VCaP (cell line): ENCODE data around the gene FNIP2.
"Not testable (repeated sequence)": the region's sequence is repeated elsewhere in the genome, so short reads cannot be mapped to it uniquely, and the experiment has no call there.

Experiments used
- H3K27ac ChIP-seq: fragments of 450-650 bp; 2 replicates; pipeline ENCODE4 v1.5.1; 2017
- CTCF ChIP-seq: fragments of 450-650 bp; conservative IDR thresholded peaks from 2 replicates; pipeline ENCODE4 v1.5.1; 2017; ENCODE audit warnings: mild to moderate bottlenecking, moderate library complexity

The FNIP2 gene

DNA sequence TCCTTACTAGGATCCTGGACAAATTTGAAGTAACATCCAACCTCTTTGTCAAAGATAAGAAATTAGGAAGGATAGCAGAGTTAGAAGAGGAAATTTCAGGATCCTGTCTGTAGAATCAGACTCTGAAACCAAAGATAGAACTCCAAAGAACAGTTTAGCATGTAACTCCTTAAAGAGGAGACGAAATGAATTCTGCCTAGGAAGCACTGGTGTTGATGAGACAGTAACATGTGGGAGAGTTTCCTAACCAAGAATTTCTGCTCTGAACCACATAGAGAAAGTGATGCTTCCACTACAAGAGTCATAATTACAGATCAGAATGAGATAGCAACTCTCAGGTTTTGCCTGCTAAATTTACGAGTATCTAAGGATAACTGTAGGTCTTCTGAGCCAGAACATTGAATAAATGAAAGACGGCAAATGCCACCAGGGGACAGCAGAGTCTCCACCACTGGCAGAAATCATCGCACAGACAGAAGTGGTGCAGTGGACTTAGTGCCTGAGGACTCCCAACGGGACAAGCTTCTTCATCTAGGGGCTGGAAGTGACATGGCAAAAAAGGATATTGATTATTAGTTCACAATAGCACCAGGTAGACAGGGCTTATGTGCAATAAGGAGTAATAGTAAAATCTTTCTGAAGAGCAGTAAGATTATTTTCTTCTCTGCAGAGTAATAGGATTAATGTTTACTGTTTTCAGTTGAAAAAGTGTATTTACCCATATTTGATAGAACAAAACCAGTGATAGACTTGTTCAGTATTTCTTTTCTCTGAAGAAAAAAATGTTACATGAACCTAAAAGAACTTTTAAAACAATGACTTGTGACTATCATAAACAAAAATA is 38.9 kb upstream of the FNIP2 start:
- TF ChIP-seq CTCF, result peak; percentile 87
- no peak overlapping the region for H3K27ac ChIP-seq

DNA sequence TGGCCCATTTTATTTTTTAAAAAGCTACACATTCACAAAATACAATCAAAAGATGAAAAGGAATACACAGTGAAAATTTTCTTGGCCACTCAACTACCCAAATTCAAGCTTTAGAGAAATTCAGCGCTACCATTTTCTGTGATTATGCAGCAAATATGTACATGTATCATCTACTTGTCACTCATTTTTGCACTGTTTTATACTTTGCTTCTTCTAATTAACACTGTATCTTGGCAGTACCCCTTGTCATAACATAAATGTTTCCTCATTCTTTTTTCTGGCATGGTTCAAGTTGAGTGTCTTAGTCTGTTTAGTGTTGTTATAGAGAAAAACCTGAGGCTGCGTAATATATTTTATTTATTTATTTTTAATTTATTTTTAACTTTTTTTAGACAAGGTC is 30.0 kb upstream of the FNIP2 start:
- no peak overlapping the region for H3K27ac ChIP-seq
- TF ChIP-seq CTCF, result no peak

DNA sequence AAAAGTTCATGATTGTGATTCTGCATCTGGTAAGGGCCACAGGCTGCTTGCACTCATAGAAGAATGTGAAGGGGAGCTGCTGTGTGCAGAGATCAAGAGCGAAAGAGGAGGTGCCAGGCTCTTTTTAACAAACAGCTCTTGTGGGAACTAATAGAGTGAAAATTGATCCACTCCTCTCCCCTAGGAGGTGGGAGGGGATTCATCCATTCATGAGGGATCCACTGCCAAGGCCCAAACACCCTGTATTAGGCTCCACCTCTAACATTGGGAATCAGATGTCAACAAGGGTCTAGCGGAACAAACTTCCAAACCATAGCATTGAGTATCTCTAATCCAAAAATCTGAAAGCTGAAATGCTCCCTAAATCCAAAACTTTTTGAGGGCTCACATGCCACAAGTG is 29.2 kb upstream of the FNIP2 start:
- no peak overlapping the region for H3K27ac ChIP-seq
- TF ChIP-seq CTCF, result no peak

DNA sequence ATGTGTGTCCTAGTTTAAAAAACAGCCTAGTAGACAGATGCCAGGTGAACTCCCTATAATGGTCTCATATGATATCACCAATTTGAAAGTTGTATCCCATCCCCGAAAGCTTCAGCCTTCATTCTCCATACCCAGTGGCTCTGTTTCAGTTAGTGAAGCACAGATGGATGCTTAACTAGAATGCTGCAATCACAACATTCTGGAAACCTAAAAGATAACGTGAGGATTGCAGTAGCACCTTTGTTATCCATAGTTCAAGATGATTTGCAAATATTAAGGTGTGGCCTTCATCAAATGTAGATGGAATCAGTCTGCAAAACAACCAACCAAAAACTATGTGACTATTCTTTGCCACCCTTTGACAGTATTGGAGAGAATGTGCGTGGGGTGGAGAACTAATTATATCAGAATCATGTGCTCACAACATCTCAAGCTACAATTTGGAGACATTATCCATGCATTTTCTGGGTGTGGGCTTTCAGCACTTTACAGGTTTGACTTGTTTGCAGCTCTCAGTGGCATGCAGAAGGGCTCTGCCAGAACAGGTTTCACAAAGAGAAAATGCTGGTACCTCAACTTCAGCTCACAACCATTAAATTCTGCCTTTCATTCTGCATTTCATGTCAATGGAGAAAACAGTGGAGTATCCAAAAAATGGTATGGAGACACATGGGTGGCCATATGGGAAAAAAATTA is 27.4 kb upstream of the FNIP2 start:
- no peak for TF ChIP-seq CTCF

DNA sequence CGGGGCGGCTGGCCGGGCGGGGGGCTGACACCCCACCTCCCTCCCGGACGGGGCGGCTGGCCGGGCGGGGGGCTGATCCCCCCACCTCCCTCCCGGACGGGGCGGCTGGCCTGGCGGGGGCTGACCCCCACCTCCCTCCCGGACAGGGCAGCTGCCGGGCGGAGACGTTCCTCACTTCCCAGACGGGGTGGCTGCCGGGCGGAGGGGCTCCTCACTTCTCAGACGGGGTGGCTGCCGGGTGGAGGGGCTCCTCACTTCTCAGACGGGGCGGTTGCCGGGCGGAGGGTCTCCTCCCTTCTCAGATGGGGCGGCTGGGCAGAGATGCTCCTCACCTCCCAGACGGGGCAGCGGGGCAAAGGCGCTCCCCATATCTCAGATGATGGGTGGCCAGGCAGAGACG is 22.3 kb upstream of the FNIP2 start:
- H3K27ac ChIP-seq, result not testable (repeated sequence)

More for the DNA sequence above, 27.4 kb upstream of the FNIP2 start:
- no peak overlapping the region for H3K27ac ChIP-seq

DNA sequence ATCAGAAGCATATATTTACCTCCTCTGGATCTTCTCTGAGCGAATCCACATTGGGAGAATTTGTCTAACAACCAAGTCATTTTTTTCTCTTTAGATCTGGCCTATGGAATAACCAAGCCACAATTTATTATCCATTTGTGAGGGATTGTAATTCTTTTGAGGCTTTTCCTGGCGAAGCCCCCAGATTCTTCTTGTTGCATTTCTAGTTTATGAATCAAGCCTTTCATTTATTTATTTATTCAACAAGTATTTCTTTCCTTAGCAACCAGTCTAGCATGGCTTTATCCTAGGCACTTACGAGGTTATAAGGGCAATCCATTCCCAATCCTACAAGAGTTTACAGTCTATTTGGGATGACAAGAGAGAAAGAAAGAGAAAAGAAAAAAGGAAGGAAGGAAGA is 18.4 kb upstream of the FNIP2 start:
- no peak for TF ChIP-seq CTCF
- no peak overlapping the region for H3K27ac ChIP-seq

DNA sequence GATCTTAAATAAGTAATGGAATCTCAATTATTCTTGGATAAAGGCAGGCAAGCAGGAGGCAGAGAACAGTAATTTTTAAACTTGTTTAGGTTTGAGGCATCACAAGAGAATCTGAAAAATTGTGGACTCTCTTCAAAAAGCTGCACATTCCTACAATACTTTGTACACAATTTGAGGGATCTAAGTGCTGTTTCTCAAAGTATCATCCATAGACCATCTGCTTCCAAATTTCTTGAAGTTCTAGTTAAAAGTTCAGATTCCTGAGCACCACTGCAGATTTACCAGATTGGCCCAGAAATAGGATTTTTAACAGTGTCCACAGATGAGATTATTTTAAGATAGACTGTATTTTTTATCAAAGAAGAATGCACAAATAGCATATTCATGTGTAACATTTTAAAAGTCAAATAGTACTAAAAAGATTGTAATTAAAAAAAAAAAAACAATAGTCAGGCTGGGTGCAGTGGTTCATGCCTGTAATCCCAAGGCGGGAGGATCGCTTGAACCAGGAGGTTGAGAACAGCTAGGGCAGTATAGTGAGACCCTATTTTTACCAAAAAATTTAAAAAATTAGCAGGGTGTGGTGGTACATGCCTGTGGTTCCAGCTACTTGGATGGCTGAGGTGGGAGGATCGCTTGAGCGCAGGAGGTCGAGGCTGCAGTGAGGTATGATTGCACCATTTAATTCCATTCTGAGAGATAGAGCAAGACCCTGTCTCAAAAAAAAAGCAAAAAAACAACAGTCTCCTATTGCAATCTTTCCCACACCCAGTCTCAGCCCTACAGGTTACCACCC is 14.2 kb upstream of the FNIP2 start:
- no peak for TF ChIP-seq CTCF
- no peak overlapping the region for H3K27ac ChIP-seq

DNA sequence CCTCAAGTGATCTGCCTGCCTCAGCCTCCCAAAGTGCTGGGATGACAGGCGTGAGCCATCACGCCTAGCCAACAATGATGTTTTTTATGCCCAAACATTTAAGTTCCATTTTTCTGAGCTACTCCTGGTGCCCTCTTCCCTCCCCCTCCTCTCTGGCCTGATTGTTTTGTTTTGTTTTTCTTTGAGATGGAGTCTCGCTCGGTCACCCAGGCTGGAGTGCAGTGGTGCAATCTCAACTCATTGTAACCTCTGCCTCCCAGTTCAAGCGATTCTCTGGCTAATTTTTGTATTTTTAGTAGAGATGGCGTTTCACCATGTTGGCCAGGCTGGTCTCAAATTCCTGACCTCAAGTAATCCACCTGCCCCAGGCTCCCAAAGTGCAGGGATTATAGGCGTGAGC is 13.0 kb upstream of the FNIP2 start:
- not testable (repeated sequence) for H3K27ac ChIP-seq
